Medulla oblongata (tissue), 1 donor: ENCODE results near the gene TMEM39B.
"Not testable (repeated sequence)": the region's sequence is repeated elsewhere in the genome, so short reads cannot be mapped to it uniquely, and the experiment has no call there.

Source experiments
- DNase-seq: peaks from one replicate; pipeline ENCODE4 v3.0.0-alpha.2; 2015; ENCODE audit errors: extremely low spot score

Gene TMEM39B

GRCh38 chr1:32072622-32073298 lies at the start of gene TMEM39B:
Gene TMEM39B (plus strand): TSS chr1:32072939. CDS start chr1:32073048, 109 bp downstream.
- peak; percentile 96 for DNase-seq

- DNase-seq = no peak
Measured at GRCh38 chr1:32023351-32023750, 49.4 kb upstream of the TMEM39B start.

- DNase-seq = no peak
Measured at GRCh38 chr1:32025515-32025914, 47.2 kb upstream of the TMEM39B start.

GRCh38 chr1:32028746-32029145 lies 44.0 kb upstream of the TMEM39B start:
- no peak for DNase-seq

- no peak for DNase-seq
Measured at GRCh38 chr1:32031578-32032274, 41.0 kb upstream of the TMEM39B start.

- DNase-seq = no peak
Measured at GRCh38 chr1:32032275-32032615, 40.5 kb upstream of the TMEM39B start.

GRCh38 chr1:32035119-32035518 lies 37.6 kb upstream of the TMEM39B start:
- DNase-seq = no peak

- DNase-seq = peak; percentile 78
Measured at GRCh38 chr1:32040711-32041110, 32.0 kb upstream of the TMEM39B start.

GRCh38 chr1:32042330-32042729 lies 30.4 kb upstream of the TMEM39B start:
- peak; percentile 31 for DNase-seq

- no peak for DNase-seq
Measured at GRCh38 chr1:32044234-32044633, 28.5 kb upstream of the TMEM39B start.

- peak; percentile 20 for DNase-seq
Measured at GRCh38 chr1:32045772-32046171, 27.0 kb upstream of the TMEM39B start.

- no peak for DNase-seq
Measured at GRCh38 chr1:32047701-32048100, 25.0 kb upstream of the TMEM39B start.

GRCh38 chr1:32048440-32048839 lies 24.3 kb upstream of the TMEM39B start:
- DNase-seq = no peak

- DNase-seq = no peak
Measured at GRCh38 chr1:32051706-32052105, 21.0 kb upstream of the TMEM39B start.

GRCh38 chr1:32052887-32053286 lies 19.9 kb upstream of the TMEM39B start:
- no peak for DNase-seq

GRCh38 chr1:32055416-32055815 lies 17.3 kb upstream of the TMEM39B start:
- DNase-seq = no peak

GRCh38 chr1:32056598-32056997 lies 16.1 kb upstream of the TMEM39B start:
- no peak for DNase-seq

GRCh38 chr1:32060914-32061313 lies 11.8 kb upstream of the TMEM39B start:
- no peak for DNase-seq

GRCh38 chr1:32062867-32063230 lies 9.9 kb upstream of the TMEM39B start:
- no peak for DNase-seq

GRCh38 chr1:32063261-32063681 lies 9.5 kb upstream of the TMEM39B start:
- DNase-seq = peak; percentile 87

- DNase-seq = not testable (repeated sequence)
Measured at GRCh38 chr1:32065613-32066488, 6.9 kb upstream of the TMEM39B start.

GRCh38 chr1:32066489-32066873 lies 6.3 kb upstream of the TMEM39B start:
- DNase-seq = peak; percentile 93
